ENCODE measurements around the gene UACA. TPM values are rescaled to one million over a fixed set of nuclear protein-coding genes. Genes with fewer than 3 reads are reported as not detected.

The UACA gene
- total RNA-seq, 1 donor: 3.0 TPM

GRCh38 chr15:70712271-70712670 is 51.1 kb downstream of the UACA start:
- peak in 1 of 3 donors; percentile 37 for DNase-seq (ENCODE audit: low read depth in 2 of 3, low spot score in 2 of 3)

GRCh38 chr15:70710714-70711113 is 52.6 kb downstream of the UACA start:
- DNase-seq (ENCODE audit: low read depth in 2 of 3, low spot score in 2 of 3): no peak

- no peak for DNase-seq (ENCODE audit: low read depth in 2 of 3, low spot score in 2 of 3)
Observed at GRCh38 chr15:70708839-70709238, 54.5 kb downstream of the UACA start.

GRCh38 chr15:70707686-70708300 is 55.6 kb downstream of the UACA start:
- no peak for DNase-seq (ENCODE audit: low read depth in 2 of 3, low spot score in 2 of 3)

GRCh38 chr15:70704731-70705130 is 58.6 kb downstream of the UACA start:
- no peak for DNase-seq (ENCODE audit: low read depth in 2 of 3, low spot score in 2 of 3)

- DNase-seq (ENCODE audit: low read depth in 2 of 3, low spot score in 2 of 3): no peak
Observed at GRCh38 chr15:70704166-70704565, 59.2 kb downstream of the UACA start.

GRCh38 chr15:70703096-70703878 is 60.1 kb downstream of the UACA start:
- no peak for DNase-seq (ENCODE audit: low read depth in 2 of 3, low spot score in 2 of 3)

GRCh38 chr15:70702584-70702983 is 60.8 kb downstream of the UACA start:
- no peak for DNase-seq (ENCODE audit: low read depth in 2 of 3, low spot score in 2 of 3)

- DNase-seq (ENCODE audit: low read depth in 2 of 3, low spot score in 2 of 3): no peak
Observed at GRCh38 chr15:70701891-70702568, 61.3 kb downstream of the UACA start.

- no peak for DNase-seq (ENCODE audit: low read depth in 2 of 3, low spot score in 2 of 3)
Observed at GRCh38 chr15:70701171-70701570, 62.2 kb downstream of the UACA start.

- DNase-seq (ENCODE audit: low read depth in 2 of 3, low spot score in 2 of 3): no peak
Observed at GRCh38 chr15:70699890-70700289, 63.5 kb downstream of the UACA start.

- no peak for DNase-seq (ENCODE audit: low read depth in 2 of 3, low spot score in 2 of 3)
Observed at GRCh38 chr15:70698836-70699390, 64.4 kb downstream of the UACA start.

GRCh38 chr15:70698426-70698825 is 64.9 kb downstream of the UACA start:
- DNase-seq (ENCODE audit: low read depth in 2 of 3, low spot score in 2 of 3): no peak

GRCh38 chr15:70690491-70691276 is 72.7 kb downstream of the UACA start:
- DNase-seq (ENCODE audit: low read depth in 2 of 3, low spot score in 2 of 3): no peak

GRCh38 chr15:70690021-70690420 is 73.3 kb downstream of the UACA start:
- DNase-seq (ENCODE audit: low read depth in 2 of 3, low spot score in 2 of 3): no peak

- no peak for DNase-seq (ENCODE audit: low read depth in 2 of 3, low spot score in 2 of 3)
Observed at GRCh38 chr15:70687482-70687881, 75.9 kb downstream of the UACA start.

GRCh38 chr15:70680817-70681216 is 82.5 kb downstream of the UACA start:
- DNase-seq (ENCODE audit: low read depth in 2 of 3, low spot score in 2 of 3): no peak

- DNase-seq (ENCODE audit: low read depth in 2 of 3, low spot score in 2 of 3): no peak
Observed at GRCh38 chr15:70679919-70680231, 83.5 kb downstream of the UACA start.

GRCh38 chr15:70672081-70672480 is 91.3 kb downstream of the UACA start:
- peak; percentile 13 to 85 (median 63) for DNase-seq (ENCODE audit: low read depth in 2 of 3, low spot score in 2 of 3)

- DNase-seq (ENCODE audit: low read depth in 2 of 3, low spot score in 2 of 3): peak in 2 of 3 donors; percentile 24 to 45
Observed at GRCh38 chr15:70670680-70671079, 92.7 kb downstream of the UACA start.

All from hematopoietic multipotent progenitor cell (in vitro differentiated cells).